Measurements from ENCODE around the gene FLVCR2. TPM values are rescaled to one million over a fixed set of nuclear protein-coding genes. Genes with fewer than 3 reads are reported as not detected.

FLVCR2 gene
- total and polyA plus RNA-seq, 2 of the 13 experiments (the other 11 are each of a cell fraction or from before 2014, with no cell fraction given): 9.9 to 10.5 TPM

GRCh38 chr14:75648066-75648838 lies 69.8 kb downstream of the FLVCR2 start (continued):
- TF ChIP-seq KDM3A (CRISPR knock-in tag; IDR thresholded peaks at IDR 0.05; ENCODE audit: low read depth) (peak; percentile 96), RNF2 (conservative IDR thresholded peaks at IDR 0.05; ENCODE audit: low read depth) (0 out of 2 replicates have a peak, but pooled peaks have one; percentile 23), ZBTB7A (CRISPR knock-in tag; IDR thresholded peaks at IDR 0.05) (0 out of 2 replicates have a peak, but pooled peaks have one; percentile 67), ZBTB46 (CRISPR knock-in tag; IDR thresholded peaks at IDR 0.05; ENCODE audit: borderline replicate concordance) (no peak), ELF1 (CRISPR knock-in tag; IDR thresholded peaks at IDR 0.05) (peak; percentile 54; the same call in 1 of the 2 replicates), DRAP1 (CRISPR knock-in tag; IDR thresholded peaks at IDR 0.05) (peak; percentile 74), ZNF883 (CRISPR knock-in tag; IDR thresholded peaks at IDR 0.05; ENCODE audit: not compliant biosample characterization) (no peak), MXI1 (IDR thresholded peaks at IDR 0.05; ENCODE audit: borderline replicate concordance, low read depth, low read length) (peak; percentile 84; the same call in 1 of the 3 replicates), ZSCAN21 (CRISPR knock-in tag; IDR thresholded peaks at IDR 0.05; ENCODE audit: borderline replicate concordance) (peak; percentile 91), ZNF281 (CRISPR knock-in tag; IDR thresholded peaks at IDR 0.05; ENCODE audit: borderline replicate concordance) (peak; percentile 78; the same call in 1 of the 2 replicates), ZSCAN22 (CRISPR knock-in tag; IDR thresholded peaks at IDR 0.05) (no peak), ZNF879 (CRISPR knock-in tag; IDR thresholded peaks at IDR 0.05) (no peak), PRPF4 (IDR thresholded peaks at IDR 0.05; ENCODE audit: low read depth, low read length, poor library complexity, severe bottlenecking) (no peak), BRD4 (CRISPR knock-in tag; IDR thresholded peaks at IDR 0.05) (peak; percentile 83), KDM1A (CRISPR knock-in tag; IDR thresholded peaks at IDR 0.05) (peak; percentile 79), PAWR (CRISPR knock-in tag; IDR thresholded peaks at IDR 0.05; ENCODE audit: borderline replicate concordance) (no peak), LCORL (IDR thresholded peaks at IDR 0.05) (no peak), LCORL (CRISPR knock-in tag; IDR thresholded peaks at IDR 0.05) (peak; percentile 97), ZFP36L1 (CRISPR knock-in tag; IDR thresholded peaks at IDR 0.05) (peak; percentile 84; the same call in 1 of the 2 replicates), ZNF775 (CRISPR knock-in tag; IDR thresholded peaks at IDR 0.05; ENCODE audit: borderline replicate concordance) (no peak), ZNF468 (CRISPR knock-in tag; IDR thresholded peaks at IDR 0.05) (no peak), KAT7 (CRISPR knock-in tag; IDR thresholded peaks at IDR 0.05; ENCODE audit: borderline replicate concordance) (no peak), ZNF777 (CRISPR knock-in tag; IDR thresholded peaks at IDR 0.05) (no peak), HMG20A (CRISPR knock-in tag; IDR thresholded peaks at IDR 0.05; ENCODE audit: borderline replicate concordance) (peak; percentile 99), ZSCAN9 (CRISPR knock-in tag; IDR thresholded peaks at IDR 0.05; ENCODE audit: borderline replicate concordance) (peak; percentile 94; the same call in 1 of the 2 replicates), MED8 (CRISPR knock-in tag; IDR thresholded peaks at IDR 0.05; ENCODE audit: insufficient replicate concordance) (peak; percentile 62), CREBL2 (CRISPR knock-in tag; IDR thresholded peaks at IDR 0.05; ENCODE audit: borderline replicate concordance) (no peak)

All from HepG2 (cell line).